ENCODE data around the gene POC1B.
A peak's percentile ranks its signal among the peaks of the same experiment; 100 is the strongest.

Gene POC1B

DNA sequence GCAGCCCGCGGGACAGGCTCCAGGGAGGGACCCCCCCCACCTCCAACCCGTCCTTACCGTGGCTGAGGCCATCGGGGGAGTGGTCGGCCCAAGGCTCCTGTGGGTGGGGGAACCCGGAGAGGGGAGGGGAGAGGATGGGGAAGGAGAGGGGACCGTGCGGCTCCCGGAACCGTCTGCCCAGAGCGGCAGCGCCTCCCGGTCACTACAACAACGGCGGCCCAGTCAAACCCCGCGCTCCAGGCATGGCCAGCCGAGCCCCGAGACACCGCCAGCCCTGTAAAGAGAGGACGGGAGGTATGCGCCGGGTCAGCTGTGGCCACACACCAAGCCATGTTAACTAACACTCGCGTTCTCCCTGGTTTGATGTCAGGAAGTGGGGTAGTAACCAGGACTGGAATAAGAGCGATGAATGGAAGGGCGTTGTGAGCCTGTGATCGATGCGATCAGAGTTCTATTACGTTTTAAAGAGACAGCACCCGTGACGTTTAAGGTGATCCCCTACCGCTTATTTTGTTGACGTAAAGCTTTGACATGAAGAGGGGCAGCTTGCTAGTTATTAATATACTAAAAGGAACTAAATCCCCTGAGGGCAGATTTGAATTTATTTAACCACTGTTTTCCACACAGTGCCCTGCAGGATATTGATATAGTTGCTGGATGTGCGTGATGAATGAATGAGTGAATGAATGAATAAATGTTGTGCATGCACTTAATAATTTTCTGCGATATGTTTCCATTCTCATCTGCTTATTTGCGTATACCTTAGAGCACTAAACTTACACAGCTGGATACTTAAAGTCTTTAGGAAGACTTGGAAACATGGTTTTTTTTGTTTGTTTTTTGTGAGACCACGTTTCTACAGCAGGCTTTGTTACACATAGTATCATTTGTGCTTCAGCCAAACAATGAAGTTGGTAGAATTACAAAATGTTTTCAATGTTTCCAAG, at the start of gene POC1B:
Gene POC1B, minus strand, starts transcription at position 224 of the 947 bp plus-strand sequence. Its CDS starts 152 bp downstream, at position 72.
- DNase-seq (ENCODE audit: low read depth) = peak; percentile 56

DNA sequence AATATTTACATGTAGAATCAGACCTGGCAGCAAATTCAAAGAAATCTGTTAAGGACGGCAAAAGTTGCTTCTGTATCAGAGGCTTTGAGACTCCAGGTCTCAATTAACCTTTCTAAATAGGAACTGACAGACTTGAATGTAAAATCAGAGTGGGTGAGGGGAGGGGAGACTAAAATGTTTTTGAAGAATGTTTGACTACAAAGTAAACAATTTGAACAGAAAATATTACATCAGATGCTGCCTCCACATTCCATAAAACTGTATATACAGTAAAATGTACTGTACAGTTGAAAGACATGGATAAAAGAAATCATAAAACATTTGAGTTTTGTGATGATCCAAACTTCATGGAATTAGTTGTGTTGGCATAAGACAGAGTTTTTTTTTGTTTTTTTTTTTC, 49.5 kb upstream of the POC1B start:
- no peak for DNase-seq (ENCODE audit: low read depth)

DNA sequence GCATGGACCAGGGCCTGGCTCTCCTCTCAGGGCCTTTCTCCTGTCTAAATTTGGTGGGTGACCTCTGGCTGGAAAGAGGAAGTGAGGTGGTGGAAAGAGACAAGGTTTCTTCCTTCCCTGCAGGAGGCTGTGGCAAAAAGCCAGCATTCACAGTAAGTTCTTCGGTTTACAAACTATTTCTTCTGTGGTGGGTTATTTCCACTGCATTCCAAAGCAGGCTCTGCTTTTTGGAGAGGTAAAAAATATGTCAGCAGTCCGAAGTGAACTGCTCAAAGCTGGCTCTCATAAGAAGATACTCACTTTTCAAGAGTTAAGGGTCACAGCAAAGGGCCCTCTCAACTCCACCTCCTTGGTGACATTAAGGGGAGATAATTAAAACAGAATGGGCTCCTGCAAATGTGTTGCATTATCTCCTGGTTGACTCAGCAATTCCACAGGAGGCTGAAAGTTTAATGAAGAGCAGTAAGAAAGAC, 48.9 kb upstream of the POC1B start:
- no peak for DNase-seq (ENCODE audit: low read depth)

DNA sequence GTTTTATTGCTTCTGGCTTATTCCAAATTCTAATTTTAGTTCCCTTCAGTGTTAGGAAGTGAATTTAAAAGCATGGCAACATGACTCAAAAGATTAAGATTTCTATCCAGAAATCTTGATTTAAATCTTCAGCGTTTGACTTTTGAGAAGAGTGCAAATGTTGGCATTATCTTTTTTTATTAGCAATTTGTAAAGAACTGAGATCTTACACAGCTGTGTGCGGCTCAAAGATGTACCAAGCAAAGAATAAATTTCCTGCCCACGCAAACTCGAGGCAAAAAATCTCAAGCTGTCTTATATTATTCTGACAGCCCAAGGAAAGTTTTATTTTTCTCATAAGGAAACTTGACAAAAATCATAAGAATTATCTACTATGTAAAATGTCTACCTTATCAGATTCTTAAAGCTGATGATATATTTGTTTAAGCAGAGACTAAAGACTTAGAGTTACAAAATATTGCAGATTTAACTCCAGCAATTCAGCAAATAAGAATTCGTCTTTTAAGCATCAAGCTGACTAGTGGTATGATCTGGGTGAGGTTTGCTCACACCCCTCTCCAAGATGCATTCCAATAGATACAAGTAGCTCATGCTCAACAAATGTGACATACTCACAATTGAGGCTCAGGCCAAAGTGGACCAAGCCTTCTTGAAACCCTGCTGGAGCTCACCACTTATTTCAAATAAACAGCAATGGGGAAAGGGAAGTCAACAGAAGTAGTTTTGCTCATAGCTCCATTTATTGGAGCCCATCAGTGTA, 47.4 kb upstream of the POC1B start:
- no peak for DNase-seq (ENCODE audit: low read depth)

DNA sequence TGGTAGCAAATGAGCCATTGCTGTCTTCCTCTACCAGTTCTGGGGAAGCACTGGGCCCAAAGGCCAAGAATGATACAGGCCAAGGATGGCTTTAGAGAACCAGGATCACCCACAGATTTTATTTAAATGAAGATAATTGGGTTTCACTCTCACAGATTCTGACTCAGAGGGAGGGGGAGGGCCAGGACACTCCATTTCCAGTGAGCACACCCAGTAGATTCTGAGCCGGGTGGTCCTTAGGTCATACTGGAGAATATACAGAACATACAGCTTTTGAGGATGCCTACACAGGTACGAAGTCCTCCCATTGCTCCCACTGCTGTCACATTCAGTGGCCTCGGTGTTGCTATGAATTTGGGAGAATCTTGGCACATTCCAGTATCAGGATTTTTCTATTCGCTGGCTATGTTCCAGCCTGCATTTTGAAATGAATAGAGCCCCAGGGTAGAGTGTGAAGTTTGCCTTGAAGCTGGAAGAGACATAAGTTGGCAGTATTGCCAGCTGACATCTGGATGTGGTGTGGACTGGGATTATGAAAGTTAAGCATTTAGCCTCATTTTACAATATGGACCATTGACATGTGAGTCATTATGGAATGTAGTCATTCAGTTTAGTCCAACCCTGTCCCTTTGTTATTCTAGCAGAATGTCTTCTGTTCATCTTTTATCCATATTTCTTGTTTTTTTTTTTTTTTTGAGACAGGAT, 45.8 kb upstream of the POC1B start:
- no peak for DNase-seq (ENCODE audit: low read depth)

DNA sequence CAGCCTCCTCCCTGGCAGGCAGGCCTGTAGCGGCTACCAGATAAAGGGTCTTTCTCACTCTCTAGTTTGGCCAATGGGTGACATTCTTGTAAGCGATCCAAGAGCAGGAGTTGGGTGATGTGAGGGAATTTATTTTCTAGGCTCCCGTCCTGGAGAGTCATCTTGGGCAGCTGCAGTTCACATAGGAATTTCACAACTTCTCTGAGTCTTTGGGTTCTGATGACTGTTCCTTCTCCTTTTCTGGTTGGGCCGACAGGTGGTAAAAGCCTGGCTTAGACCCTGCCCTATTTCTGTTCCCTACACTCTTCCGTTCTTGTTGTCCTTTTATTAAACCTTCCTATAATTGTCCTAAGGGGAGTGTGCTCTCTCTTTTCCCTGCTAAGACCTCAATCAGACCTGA, 42.6 kb upstream of the POC1B start:
- no peak for DNase-seq (ENCODE audit: low read depth)

DNA sequence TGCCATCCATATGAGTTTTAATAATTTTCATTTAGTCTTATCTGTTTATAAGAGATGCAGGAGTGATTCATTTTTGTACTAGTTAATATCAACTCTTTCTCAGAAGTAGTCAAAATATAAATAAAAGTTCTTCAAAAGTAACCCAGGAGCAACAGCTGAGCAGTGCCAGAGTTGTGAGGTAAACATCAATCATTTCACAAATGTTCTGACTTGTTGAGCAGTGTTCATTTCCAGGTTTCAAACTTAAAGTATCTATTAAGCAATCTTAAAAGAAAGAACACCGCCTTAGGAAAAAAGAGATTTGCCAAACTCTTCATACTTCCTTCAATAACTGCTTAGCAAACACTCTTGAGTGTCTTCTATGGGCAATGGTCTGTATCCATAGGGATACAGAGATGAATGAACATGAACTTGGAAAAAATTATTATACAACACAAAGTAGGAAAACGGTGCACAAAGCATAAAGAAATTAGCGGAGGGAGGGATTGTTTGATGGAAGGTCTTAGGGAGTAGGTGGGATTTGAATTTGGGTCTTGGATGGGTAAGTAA, 41.9 kb upstream of the POC1B start:
- DNase-seq (ENCODE audit: low read depth) = no peak

DNA sequence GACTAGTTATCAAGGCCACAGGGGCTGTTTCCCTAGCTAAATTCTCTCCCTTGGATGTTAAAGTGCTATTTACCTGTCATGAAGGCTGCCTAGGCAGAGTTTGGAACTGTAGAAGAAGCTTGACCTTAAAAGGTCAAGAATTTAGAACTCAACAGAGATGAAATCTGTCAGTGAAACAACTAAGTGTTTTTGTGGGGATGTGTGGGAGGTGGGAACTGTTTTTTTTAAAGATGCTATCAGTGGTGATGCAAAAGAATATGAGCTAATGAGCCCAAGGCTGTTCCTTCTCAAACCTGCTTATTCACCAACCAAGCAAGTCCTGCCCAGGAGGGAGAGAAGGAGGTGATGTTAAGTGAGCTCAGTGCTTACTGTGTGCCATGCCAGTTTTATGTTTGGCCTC, 40.8 kb upstream of the POC1B start:
- no peak for DNase-seq (ENCODE audit: low read depth)

DNA sequence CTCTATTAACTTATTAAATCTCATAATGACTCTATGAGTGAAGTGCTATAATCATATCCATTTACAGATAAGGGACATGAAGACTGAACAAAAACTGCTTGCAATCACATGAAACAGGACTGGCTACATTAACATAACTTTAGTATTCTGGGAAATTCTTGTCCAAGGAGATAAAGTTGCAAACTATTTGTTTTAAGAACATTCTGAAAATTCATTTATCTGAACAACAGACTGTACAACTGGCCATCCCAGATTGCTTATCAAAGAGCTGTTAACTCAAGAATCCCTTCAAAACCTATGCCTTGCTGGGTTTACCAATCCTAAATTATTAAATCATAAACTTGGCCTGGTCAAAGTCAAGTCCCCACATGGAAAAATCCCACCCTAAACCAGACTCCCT, 39.2 kb upstream of the POC1B start:
- no peak for DNase-seq (ENCODE audit: low read depth)

DNA sequence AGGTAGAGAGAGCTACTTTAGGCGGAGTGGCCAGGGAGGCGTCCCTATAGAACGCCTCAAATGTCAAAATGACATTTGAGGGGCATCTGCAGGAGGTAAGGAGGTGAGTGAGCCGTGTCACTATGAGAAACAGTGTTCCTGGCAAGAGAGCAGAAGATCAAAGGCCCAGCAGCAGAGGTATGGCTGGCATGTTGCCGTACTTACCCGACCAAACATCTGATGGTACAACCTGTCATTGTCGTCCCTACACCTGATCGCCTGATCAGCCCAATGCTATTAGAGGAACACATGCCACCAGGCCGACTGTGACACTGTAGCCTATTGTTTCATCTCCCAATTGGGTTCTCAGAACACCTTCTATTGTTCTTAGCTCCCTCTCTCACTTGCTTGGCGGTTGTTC, 33.9 kb upstream of the POC1B start:
- no peak for DNase-seq (ENCODE audit: low read depth)

DNA sequence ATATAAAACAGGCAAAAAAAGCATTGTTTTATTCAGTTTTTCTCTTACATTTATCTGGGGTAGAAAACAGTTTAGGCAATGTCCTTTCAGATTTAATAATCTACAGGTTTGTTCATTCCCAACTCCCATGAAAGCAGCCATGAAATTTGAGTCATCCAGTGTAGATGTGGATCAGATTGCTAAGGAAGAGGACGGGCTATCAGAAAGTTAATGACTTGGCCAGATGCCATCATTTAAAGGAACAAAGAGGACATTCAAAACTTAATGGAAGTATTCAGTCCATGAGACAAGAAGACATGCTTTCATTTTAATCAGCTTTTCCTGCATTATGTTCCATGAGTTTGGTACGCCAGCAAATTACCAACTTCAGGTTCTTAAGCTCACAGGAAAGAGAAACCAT, 31.1 kb upstream of the POC1B start:
- no peak for DNase-seq (ENCODE audit: low read depth)

DNA sequence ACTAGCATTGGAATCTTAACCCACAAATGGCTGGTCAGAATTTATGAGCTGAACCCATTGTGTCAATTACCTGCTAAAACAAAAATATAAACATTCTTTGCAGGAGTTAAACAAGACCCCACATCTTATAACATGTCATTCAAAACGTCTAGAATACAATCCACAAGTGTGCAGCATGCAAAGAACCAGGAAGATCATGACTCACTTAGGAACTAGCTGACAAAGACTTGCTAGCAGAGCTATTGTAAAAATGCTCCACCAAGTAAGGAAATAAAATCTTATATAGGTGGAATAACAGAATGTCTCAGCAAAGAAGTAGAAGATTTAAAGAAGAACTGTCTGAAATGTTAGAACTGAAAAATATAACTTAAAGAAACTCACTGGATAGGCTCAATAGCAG, 26.5 kb upstream of the POC1B start:
- DNase-seq (ENCODE audit: low read depth) = no peak

DNA sequence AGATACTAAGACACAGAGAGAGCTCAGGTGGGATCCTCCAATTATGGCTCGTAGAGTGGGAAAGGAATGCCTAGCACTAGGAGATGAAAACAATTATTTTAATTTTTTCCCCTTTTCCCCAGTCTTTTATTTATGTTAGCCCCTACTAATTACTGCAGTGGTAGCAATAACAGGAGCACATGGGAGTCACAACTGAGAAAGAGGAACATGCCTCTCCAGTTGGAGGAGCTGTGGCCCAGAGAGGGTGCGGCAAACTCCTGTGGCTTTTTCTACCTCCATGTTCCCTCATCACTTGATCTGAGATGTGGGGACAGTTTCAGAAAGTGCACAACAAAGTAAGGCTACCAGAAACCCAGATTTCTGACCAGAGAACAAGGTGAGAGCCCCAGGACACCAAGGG, 25.9 kb upstream of the POC1B start:
- DNase-seq (ENCODE audit: low read depth) = no peak

DNA sequence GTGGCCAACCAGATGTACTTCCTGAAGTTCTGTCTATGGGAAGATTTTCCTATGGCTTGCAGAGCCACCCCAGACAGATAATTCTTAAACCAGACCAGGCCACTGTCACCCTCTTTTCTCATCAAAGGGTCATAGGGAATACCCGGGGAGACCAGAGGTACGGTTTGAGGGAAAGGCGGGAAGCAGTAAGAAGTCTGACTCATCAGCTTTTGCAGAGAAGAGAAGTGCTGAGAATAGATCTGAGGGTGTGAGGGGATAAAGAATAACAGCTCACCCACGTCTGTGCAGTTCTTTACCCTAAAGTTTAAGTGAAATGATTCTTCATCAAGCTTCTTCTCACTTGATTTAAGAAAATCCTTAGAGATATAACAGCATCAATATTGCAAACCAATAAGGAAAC, 21.3 kb upstream of the POC1B start:
- no peak for DNase-seq (ENCODE audit: low read depth)

DNA sequence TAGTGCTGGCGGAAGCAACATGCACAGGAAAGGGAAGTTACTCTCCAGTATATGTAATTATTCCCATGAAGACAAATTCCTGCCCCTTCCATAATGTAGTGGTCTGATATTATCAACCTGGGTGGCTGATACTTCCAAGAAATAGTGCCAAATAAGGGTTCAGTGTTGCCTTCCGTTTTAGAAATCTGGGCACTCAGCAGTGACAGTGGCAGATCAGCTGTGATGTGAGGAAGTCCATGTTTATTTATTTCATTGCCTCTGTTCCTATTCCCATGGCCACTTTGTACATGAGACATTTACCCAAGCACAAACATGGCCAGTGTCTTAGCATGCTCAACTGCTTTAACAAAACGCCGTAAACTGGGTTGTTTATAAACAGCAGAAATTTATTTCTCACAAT, 20.3 kb upstream of the POC1B start:
- no peak for DNase-seq (ENCODE audit: low read depth)

DNA sequence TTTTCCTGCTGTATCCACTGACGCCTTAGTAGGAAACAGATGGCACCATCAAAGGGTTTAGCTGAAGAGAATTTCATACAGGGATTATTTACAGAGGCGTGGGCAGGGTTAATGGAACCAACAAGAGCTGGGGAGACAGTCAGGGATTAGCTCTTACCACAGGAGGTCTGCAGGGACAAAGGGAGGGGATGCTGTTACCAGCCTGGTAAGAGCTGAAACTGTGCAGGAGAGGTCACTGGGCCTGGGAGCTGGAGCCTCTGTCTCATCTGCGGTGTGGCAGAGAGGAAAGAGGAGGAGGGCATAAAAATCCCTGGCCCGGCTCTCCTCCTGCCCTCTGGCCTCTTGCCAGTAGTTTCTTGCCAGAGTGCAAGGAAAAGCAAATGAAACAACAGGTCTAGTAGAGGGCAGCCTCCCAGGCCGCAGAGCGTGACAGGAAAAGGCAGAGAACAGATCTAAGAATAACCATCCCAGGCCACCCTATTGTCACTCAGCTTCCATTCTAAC, 18.9 kb upstream of the POC1B start:
- no peak for DNase-seq (ENCODE audit: low read depth)

DNA sequence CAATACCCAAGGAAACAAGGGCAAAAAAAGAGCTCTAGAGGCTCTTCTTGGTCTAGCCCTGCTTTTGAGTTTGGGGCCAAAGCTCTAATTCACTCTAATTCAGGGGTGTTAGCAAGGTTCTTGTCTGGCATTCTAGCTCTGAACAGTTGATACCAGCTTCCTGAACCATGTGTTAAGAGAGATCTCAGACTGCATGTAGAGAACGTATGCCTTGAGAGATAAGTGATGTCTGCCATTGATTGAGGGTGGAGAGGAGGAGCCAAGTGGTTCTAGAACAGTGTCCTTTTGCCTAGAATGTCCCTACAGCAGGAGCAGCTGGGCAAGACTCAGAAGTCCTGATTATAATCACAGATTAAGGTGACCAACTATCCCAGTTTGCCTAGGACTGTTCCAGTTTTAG, 18.2 kb upstream of the POC1B start:
- no peak for DNase-seq (ENCODE audit: low read depth)

DNA sequence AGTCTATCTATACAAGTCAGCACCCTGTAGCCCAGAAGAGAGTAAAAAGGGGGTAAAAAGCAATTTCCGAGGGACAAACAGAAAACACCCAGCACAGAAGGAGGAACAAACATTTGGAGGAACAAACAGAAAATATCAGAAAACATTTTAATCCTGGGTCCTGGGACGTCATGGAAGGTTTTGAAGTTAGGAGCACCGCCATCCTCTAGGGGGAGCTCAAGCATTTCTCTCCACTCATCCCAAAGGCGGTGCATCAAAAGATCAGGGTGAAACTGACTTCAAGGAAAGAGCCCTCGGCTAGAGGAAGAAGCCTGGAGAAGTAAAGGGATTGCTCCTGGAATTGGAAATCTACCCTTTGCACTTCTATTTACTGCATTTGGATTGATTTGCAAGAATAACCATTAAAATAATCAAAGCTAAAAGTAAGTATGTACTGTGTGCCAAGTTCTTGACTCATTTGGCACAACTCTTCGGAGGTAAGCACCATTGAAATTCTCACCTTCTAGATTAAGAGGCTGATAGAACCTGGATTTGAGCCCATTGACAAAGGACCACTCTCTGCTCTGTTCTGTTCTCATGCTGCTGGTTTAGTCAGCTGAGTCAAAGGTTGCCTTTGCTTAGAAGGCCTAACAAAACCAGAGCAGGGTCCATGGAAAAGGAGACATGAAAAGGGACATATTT, 17.2 kb upstream of the POC1B start:
- no peak for DNase-seq (ENCODE audit: low read depth)

DNA sequence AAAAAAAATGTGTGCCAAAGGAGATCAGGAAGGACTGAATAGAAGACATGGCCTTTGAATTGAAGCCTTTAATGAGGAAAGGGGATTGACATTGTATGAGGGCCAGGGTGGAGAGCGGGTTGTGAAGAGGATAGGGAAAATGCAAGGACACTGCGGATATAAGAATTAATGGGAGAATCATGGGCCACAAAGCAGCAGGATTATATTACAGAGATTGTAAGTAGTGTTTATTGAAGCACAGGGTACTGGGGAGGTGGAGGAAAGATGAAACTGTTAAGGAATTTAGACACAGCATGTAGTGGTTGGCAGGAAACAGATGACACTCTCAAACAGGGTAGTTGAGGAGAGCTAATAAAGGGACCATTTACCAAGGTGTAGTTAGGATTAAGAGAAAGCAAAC, 16.4 kb upstream of the POC1B start:
- no peak for DNase-seq (ENCODE audit: low read depth)

DNA sequence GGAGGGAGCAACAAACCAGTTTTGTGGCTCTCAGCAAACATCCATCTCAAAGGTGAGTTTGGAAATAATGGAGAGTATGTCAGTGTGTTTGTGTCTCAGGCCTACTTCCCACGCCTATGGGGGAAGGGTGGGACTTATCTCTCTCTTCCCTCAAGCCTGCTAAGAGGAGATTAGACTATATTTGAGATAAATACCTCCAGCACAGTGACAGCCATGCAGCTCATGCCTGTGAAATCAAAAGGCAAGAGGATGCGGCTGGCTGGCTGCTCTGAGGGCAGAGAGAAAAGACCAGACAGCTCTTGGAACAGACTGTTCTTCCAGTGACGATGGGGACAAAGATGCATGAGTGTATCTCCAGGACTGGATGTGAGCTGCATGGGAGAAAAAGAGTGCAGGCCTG, 14.7 kb upstream of the POC1B start:
- no peak for DNase-seq (ENCODE audit: low read depth)

DNA sequence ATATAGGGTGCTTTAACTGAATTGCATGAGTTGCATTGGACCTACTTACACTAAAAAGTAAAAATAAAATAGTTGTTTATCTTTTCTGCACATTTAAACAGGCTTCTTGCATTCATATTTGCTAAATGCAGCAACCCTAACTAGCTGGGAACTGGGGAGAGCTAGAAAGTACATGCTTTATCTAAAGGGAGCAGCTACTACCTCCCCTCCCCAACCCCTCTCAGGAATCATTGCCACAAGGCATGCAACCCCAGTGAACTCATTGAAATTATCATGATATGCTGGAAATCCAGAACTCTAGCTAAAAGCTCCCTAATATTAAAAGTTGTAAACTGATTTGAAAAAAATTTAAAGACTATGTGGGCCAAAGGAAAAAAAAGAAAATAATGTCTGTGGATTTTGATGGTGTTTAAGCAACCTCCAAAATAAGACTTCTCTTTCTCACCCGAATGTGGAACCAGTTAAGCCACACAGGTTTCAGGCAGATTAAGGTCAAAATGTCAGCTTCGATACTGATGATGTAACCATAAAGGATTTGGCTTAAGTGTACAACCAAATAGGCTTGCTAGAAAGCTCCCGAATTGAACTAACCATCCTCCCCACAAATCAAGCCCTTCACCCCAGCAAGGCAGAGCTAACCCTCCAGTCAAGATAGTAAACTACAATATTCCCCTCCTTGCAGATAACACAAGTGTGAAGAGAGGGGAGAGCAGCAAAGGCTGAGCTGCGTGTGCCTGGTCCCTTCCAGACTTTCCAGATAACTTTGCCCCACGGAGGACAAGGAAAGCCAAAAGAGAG, 13.8 kb upstream of the POC1B start:
- DNase-seq (ENCODE audit: low read depth) = no peak

Data from stimulated activated CD8-positive, alpha-beta memory T cell treated with anti-CD3 and anti-CD28 coated beads, Interleukin-15, amount 100 ng/mL, for 24 hours (primary cell).